ENCODE data around the gene LHFPL6.
A peak's percentile ranks its signal among the peaks of the same experiment; 100 is the strongest.

LHFPL6 gene

DNA sequence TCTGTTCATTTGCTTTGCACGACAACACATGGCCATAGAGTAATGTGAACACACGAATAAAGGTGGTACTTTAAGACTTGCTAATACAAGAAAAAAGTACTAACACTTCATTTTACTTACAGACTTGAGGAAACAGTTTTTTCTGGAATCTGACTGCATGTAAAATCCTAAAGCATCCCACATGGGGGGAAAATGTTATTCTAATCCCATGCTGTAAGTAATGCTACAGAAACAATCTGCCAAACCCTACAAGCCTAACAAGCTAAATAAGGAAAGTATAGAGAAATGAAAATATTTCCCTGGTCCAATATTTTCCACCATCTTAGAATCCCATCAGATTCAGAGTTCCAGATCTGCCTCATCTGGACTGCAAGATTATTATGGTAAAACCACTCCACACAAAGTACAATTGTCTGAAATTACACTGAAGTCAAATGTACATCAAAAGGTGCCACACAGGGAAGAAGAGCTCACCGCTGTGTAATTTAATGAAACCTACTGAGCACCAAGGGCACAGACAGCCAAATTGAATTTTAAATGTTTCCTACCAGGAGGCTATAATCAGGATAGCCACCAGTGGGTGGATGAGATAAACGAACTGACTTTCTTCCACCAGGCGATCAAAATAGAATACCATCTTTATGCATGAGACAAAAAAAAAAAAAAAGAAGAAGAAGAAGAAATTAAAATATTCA lies 22.0 kb downstream of the LHFPL6 start:
- no peaks in the 10 kb centered on the region for H3K27me3 ChIP-seq (ENCODE audit: insufficient read depth, low read length, poor library complexity)
- H3K9ac ChIP-seq (ENCODE audit: low read length), result no peak overlapping the region
- H3K56ac ChIP-seq (ENCODE audit: low read length), result no peak overlapping the region
- H3K4me3 ChIP-seq (ENCODE audit: low read length), result no peak overlapping the region
- H3K18ac ChIP-seq (ENCODE audit: low read length), result no peak overlapping the region
- no peak overlapping the region for H2AK5ac ChIP-seq (ENCODE audit: low read length)
- H3K79me2 ChIP-seq (ENCODE audit: control insufficient read depth, insufficient read depth, low read length), result no peaks in the 10 kb centered on the region
- no peak for DNase-seq
- H2BK5ac ChIP-seq (ENCODE audit: low read length), result no peak overlapping the region
- H4K8ac ChIP-seq (ENCODE audit: low read depth, low read length), result no peak overlapping the region
- no CpG with 5 or more reads among the region's 5 CpGs for WGBS (ENCODE audit: extremely low coverage, insufficient coverage, low lambda C conversion rate)
- H3K79me1 ChIP-seq (ENCODE audit: low read length), result no peaks in the 10 kb centered on the region
- no peak overlapping the region for H3K4ac ChIP-seq (ENCODE audit: low read depth, low read length)
- H3K27ac ChIP-seq (ENCODE audit: low read depth, low read length), result no peak overlapping the region
- no peaks in the 10 kb centered on the region for H3K4me1 ChIP-seq (ENCODE audit: control insufficient read depth, low read depth, low read length)
- no peak overlapping the region for H3K23ac ChIP-seq (ENCODE audit: low read length)
- H2BK120ac ChIP-seq (ENCODE audit: low read depth, low read length), result no peak overlapping the region
- no peak overlapping the region for H3K4me2 ChIP-seq (ENCODE audit: low read length)
- peak overlapping the region; percentile 64 for H2BK15ac ChIP-seq (replicated peaks; ENCODE audit: low read depth)
- H3K36me3 ChIP-seq (ENCODE audit: control insufficient read depth, insufficient read depth, low read length), result no peaks in the 10 kb centered on the region
- no peak overlapping the region for H4K5ac ChIP-seq (ENCODE audit: low read length)

DNA sequence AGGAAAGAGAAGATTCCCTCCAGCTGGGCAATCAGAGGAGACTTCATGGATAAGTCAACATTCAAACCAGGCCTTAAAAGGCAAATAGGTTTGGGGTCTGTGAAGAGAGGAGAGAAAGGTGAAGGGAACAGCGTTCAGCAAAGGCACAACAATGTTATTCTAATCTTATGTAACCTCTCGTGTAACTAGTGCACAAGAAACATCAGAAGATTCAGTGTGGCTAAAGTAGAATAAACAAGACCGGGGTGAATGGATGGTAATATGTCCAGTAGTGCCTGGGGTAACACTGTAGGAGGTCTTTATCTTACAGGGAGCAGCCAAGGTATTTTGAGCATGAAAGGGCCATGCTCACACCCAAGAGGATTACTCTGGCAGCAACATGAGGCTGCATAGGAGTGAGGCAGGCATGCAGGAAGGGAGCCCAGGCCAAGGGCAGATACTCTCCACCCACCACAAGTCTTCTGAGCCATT lies 24.1 kb downstream of the LHFPL6 start:
- H3K56ac ChIP-seq (ENCODE audit: low read length), result no peak overlapping the region
- no peak overlapping the region for H3K4me3 ChIP-seq (ENCODE audit: low read length)
- no peaks in the 10 kb centered on the region for H3K27me3 ChIP-seq (ENCODE audit: insufficient read depth, low read length, poor library complexity)
- no peak overlapping the region for H3K4ac ChIP-seq (ENCODE audit: low read depth, low read length)
- H3K23ac ChIP-seq (ENCODE audit: low read length), result no peak overlapping the region
- H3K18ac ChIP-seq (ENCODE audit: low read length), result no peak overlapping the region
- H3K79me2 ChIP-seq (ENCODE audit: control insufficient read depth, insufficient read depth, low read length), result no peaks in the 10 kb centered on the region
- H2AK5ac ChIP-seq (ENCODE audit: low read length), result no peak overlapping the region
- H2BK120ac ChIP-seq (ENCODE audit: low read depth, low read length), result no peak overlapping the region
- H4K8ac ChIP-seq (ENCODE audit: low read depth, low read length), result no peak overlapping the region
- no peaks in the 10 kb centered on the region for H3K36me3 ChIP-seq (ENCODE audit: control insufficient read depth, insufficient read depth, low read length)
- H2BK5ac ChIP-seq (ENCODE audit: low read length), result no peak overlapping the region
- no peak overlapping the region for H2BK15ac ChIP-seq (replicated peaks; ENCODE audit: low read depth)
- no peak overlapping the region for H3K27ac ChIP-seq (ENCODE audit: low read depth, low read length)
- no peaks in the 10 kb centered on the region for H3K79me1 ChIP-seq (ENCODE audit: low read length)
- no peak overlapping the region for H4K5ac ChIP-seq (ENCODE audit: low read length)
- H3K4me2 ChIP-seq (ENCODE audit: low read length), result no peak overlapping the region
- H3K9ac ChIP-seq (ENCODE audit: low read length), result no peak overlapping the region
- no CpG with 5 or more reads among the region's 3 CpGs for WGBS (ENCODE audit: extremely low coverage, insufficient coverage, low lambda C conversion rate)
- DNase-seq, result no peak
- no peaks in the 10 kb centered on the region for H3K4me1 ChIP-seq (ENCODE audit: control insufficient read depth, low read depth, low read length)

DNA sequence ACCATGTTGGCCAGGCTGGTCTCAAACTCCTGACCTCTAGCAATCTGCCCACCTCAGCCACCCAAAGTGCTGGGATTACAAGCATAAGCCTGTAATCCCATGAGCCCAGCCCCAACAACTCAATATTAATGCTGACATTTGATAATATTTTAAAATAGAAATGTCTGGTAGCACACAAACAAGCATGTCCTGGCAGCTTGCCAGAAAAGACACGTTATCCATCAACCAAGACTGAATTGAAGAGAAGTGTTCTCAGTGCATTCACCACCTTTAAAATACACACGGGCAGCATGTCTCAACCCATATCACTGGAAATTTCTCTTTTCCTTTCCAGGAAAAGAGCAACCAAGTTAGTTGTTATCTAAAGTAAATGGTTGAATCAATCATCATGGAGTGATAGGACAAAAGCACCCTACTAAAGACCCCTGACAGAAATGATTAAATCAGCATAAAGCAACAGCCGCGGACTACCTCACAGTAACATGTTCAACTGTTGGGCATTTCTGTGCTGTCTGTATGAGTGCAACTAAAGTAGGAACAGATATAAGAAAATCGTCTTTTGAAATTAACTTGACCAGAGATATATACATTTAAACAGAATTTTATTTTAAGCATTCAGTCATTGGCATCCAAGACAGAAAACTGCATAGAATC lies 25.0 kb downstream of the LHFPL6 start:
- Histone ChIP-seq H3K9ac (ENCODE audit: low read length) (no peak overlapping the region), H3K4me1 (ENCODE audit: control insufficient read depth, low read depth, low read length) (no peaks in the 10 kb centered on the region), H2BK120ac (ENCODE audit: low read depth, low read length) (no peak overlapping the region), H3K4ac (ENCODE audit: low read depth, low read length) (no peak overlapping the region), H3K4me2 (ENCODE audit: low read length) (no peak overlapping the region), H3K79me2 (ENCODE audit: control insufficient read depth, insufficient read depth, low read length) (no peaks in the 10 kb centered on the region), H2BK5ac (ENCODE audit: low read length) (no peak overlapping the region), H2BK15ac (replicated peaks; ENCODE audit: low read depth) (no peak overlapping the region), H3K27ac (ENCODE audit: low read depth, low read length) (no peak overlapping the region), H3K4me3 (ENCODE audit: low read length) (no peak overlapping the region), H4K8ac (ENCODE audit: low read depth, low read length) (no peak overlapping the region), H2AK5ac (ENCODE audit: low read length) (no peak overlapping the region), H3K27me3 (ENCODE audit: insufficient read depth, low read length, poor library complexity) (no peaks in the 10 kb centered on the region), H3K79me1 (ENCODE audit: low read length) (no peaks in the 10 kb centered on the region), H3K56ac (ENCODE audit: low read length) (no peak overlapping the region), H3K23ac (ENCODE audit: low read length) (no peak overlapping the region), H4K5ac (ENCODE audit: low read length) (no peak overlapping the region), H3K18ac (ENCODE audit: low read length) (no peak overlapping the region), H3K36me3 (ENCODE audit: control insufficient read depth, insufficient read depth, low read length) (no peaks in the 10 kb centered on the region)
- WGBS (ENCODE audit: extremely low coverage, insufficient coverage, low lambda C conversion rate), result no CpG with 5 or more reads among the region's 5 CpGs
- DNase-seq, result no peak

DNA sequence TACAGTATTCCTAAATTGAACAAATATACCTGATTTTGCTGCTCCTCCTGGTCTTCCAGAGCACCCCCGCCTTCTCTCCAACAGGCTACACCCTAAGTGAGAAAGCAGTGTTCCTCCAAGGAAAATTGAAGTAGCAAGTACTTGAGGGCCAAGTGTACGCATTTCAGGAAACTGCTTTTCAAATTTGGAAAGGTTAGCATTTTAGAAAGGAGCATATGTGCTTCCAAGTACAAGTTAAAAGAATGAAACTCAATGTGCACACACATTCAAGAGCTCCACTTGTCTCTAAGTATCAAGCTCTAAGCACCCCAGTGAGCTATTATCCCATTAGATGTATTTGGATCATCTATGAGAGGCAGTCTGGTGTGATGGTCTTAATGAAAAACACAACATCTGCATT lies 25.8 kb downstream of the LHFPL6 start:
- H3K36me3 ChIP-seq (ENCODE audit: control insufficient read depth, insufficient read depth, low read length), result no peaks in the 10 kb centered on the region
- H3K56ac ChIP-seq (ENCODE audit: low read length), result no peak overlapping the region
- H3K4me3 ChIP-seq (ENCODE audit: low read length), result no peak overlapping the region
- H2BK120ac ChIP-seq (ENCODE audit: low read depth, low read length), result no peak overlapping the region
- no peaks in the 10 kb centered on the region for H3K4me1 ChIP-seq (ENCODE audit: control insufficient read depth, low read depth, low read length)
- no peaks in the 10 kb centered on the region for H3K79me2 ChIP-seq (ENCODE audit: control insufficient read depth, insufficient read depth, low read length)
- H2AK5ac ChIP-seq (ENCODE audit: low read length), result no peak overlapping the region
- no peak overlapping the region for H3K23ac ChIP-seq (ENCODE audit: low read length)
- no peak overlapping the region for H3K9ac ChIP-seq (ENCODE audit: low read length)
- no CpG with 5 or more reads among the region's 2 CpGs for WGBS (ENCODE audit: extremely low coverage, insufficient coverage, low lambda C conversion rate)
- no peak overlapping the region for H4K8ac ChIP-seq (ENCODE audit: low read depth, low read length)
- no peak for DNase-seq
- no peak overlapping the region for H3K4me2 ChIP-seq (ENCODE audit: low read length)
- H2BK5ac ChIP-seq (ENCODE audit: low read length), result no peak overlapping the region
- H3K79me1 ChIP-seq (ENCODE audit: low read length), result no peaks in the 10 kb centered on the region
- no peak overlapping the region for H3K27ac ChIP-seq (ENCODE audit: low read depth, low read length)
- H4K5ac ChIP-seq (ENCODE audit: low read length), result no peak overlapping the region
- no peak overlapping the region for H2BK15ac ChIP-seq (replicated peaks; ENCODE audit: low read depth)
- H3K4ac ChIP-seq (ENCODE audit: low read depth, low read length), result no peak overlapping the region
- no peak overlapping the region for H3K18ac ChIP-seq (ENCODE audit: low read length)
- H3K27me3 ChIP-seq (ENCODE audit: insufficient read depth, low read length, poor library complexity), result no peaks in the 10 kb centered on the region

DNA sequence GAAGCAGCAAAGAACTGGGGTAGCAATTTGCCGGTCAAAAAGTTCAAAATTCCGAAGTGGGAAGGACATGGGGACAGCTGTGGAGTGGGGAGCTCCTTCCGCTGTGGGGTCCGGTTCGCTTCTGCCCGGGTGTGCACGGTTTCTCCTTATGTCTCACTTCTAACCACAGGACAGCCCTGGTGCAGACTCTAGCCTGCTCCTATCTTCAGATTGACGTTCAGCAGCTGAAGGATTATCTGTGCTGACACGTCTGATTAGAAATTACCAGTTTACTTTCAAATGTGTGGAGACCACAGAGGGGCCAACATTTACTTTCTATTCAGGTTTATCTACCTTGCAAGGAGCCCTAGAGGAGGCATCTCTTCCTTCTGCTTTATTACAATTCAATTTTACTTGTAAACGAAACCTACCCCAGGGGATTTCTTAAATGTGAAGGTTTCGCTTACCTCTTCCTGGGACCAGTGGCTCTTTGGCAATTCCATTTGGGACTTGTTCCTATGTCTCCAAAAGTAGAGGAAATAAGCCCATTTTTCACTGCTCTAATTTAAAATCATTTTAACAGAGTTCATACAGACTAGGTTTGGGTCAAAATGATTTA lies 27.3 kb downstream of the LHFPL6 start:
- Histone ChIP-seq H4K8ac (ENCODE audit: low read depth, low read length) (no peak overlapping the region), H3K4me1 (ENCODE audit: control insufficient read depth, low read depth, low read length) (no peaks in the 10 kb centered on the region), H3K79me1 (ENCODE audit: low read length) (no peaks in the 10 kb centered on the region), H3K27me3 (ENCODE audit: insufficient read depth, low read length, poor library complexity) (no peaks in the 10 kb centered on the region), H3K4ac (ENCODE audit: low read depth, low read length) (no peak overlapping the region), H3K27ac (ENCODE audit: low read depth, low read length) (no peak overlapping the region), H3K18ac (ENCODE audit: low read length) (peak overlapping the region; percentile 40), H2AK5ac (ENCODE audit: low read length) (no peak overlapping the region), H4K5ac (ENCODE audit: low read length) (no peak overlapping the region), H3K79me2 (ENCODE audit: control insufficient read depth, insufficient read depth, low read length) (no peaks in the 10 kb centered on the region), H3K56ac (ENCODE audit: low read length) (no peak overlapping the region), H2BK5ac (ENCODE audit: low read length) (no peak overlapping the region), H3K4me2 (ENCODE audit: low read length) (no peak overlapping the region), H3K4me3 (ENCODE audit: low read length) (no peak overlapping the region), H3K36me3 (ENCODE audit: control insufficient read depth, insufficient read depth, low read length) (no peaks in the 10 kb centered on the region), H2BK120ac (ENCODE audit: low read depth, low read length) (no peak overlapping the region), H2BK15ac (replicated peaks; ENCODE audit: low read depth) (no peak overlapping the region), H3K23ac (ENCODE audit: low read length) (no peak overlapping the region), H3K9ac (ENCODE audit: low read length) (no peak overlapping the region)
- no peak for DNase-seq
- WGBS (ENCODE audit: extremely low coverage, insufficient coverage, low lambda C conversion rate), result no CpG with 5 or more reads among the region's 11 CpGs
